Adrenal gland (tissue), 5 donors: ENCODE results near the gene CAPZA2.

ENCODE experiments used
- CTCF ChIP-seq, 6 experiments: fragments of 450-650 bp in 4 of 6; fragments of 200-600 bp in 2 of 6; sonication (generic) in 1 of 6; IDR thresholded peaks; 1 replicate in 5 of 6; 2 replicates in 1 of 6; pipeline versions ENCODE4 v1.5.1 to v1.8.0; 2016 to 2021; ENCODE audit warnings: antibody characterized with exemption in 6 of 6, mild to moderate bottlenecking in 2 of 6, moderate library complexity in 1 of 6
- POLR2A ChIP-seq, 2 donors: fragments of 450-650 bp; IDR thresholded peaks; one replicate each; pipeline ENCODE4 v1.6.1; 2017; ENCODE audit warnings: antibody characterized with exemption in 2 of 2, mild to moderate bottlenecking in 2 of 2, moderate library complexity in 1 of 2
- donor health status: DM: no; HTN: no; CAD: no.

DNA sequence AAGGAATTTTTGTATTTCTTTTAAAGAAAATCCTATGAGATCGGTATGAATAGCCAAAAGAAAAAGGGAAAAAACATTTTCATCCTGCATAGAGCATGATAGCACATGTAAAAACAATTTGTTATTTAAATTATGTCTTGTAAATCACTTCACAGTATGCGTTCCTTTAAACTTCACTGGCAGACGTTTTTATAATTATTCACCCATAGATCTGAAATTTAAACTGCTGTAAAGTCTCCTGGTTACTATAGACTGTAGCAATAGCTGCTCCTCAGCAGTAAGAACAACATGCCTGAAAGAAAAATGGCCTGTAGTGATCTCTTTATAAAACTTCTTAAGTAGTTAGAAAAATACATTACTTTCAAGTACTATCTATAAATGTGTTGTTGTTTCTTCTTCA, 26.5 kb downstream of the CAPZA2 start:
- TF ChIP-seq CTCF (IDR thresholded peaks at IDR 0.05) (no peak), POLR2A (IDR thresholded peaks at IDR 0.05) (no peak)
